Epithelial cell of prostate (primary cell): ENCODE results near the gene RIBC2.

Source experiments
- DNase-seq: peaks from one replicate; pipeline ENCODE4 v3.0.0-alpha.2; 2011; ENCODE audit warnings: low read depth, low spot score
- H3K27ac ChIP-seq: fragments of 450-650 bp; 2 replicates; pipeline ENCODE4 v1.5.1; 2017; ENCODE audit warnings: mild to moderate bottlenecking

Gene RIBC2

DNA sequence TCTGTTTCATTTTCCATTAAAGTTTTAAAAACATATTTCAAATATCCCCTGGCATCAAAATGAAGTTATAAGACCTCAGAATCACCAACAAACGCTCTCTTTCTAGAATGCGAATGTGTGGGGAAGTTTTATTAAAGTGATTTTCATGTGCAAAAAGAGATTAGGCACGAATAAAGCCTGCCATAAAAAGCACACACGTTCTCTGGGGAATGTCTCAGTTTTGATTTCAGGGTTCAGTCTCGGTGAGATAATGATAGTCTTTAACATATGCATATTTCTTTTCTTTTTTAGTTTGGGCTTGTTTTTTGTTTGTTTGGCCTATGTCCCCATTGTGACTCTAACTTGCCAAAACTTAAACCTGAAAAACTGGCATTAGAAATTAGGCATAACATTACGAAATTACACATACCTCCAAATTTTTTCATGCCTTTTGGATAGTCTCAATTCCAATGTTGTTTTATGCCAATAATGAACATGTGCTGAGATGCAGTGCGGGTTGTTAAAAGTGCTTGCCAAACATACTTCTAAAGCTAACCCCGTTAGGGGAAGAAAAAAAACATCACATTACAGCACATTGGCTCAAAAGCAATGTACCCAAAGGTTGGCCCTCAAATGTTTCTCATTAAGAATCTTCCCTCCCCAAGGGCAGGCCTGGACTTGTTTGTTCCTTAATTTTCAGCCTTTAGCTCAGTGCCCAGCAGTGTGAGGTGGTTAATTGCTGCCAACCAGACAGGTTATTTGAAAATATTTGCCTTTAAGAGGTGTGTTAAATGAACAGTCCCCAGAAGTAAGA, 56.0 kb downstream of the RIBC2 start:
- no peak for DNase-seq
- peak overlapping the region; percentile 54 for H3K27ac ChIP-seq

DNA sequence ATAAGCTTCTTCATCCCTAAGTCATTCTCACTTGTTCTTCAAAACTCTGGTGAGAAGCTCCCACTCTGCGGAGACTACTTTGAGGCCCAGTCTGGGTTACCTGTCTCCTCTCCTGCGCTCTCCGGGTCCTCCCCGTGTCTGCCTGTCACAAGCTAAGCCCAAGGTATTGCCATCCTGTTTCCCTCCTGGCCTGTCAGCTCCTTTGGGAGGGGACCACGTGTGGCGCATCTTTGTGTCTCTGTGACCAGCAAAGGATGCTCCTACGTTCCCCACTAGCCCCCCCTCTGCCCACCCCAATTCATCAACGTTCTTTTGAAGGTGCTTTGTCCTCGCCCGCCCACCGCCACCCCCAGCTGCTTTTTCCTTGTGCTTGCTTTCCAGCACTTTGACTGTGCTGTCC, 57.4 kb downstream of the RIBC2 start:
- DNase-seq = no peak
- no peak overlapping the region for H3K27ac ChIP-seq

DNA sequence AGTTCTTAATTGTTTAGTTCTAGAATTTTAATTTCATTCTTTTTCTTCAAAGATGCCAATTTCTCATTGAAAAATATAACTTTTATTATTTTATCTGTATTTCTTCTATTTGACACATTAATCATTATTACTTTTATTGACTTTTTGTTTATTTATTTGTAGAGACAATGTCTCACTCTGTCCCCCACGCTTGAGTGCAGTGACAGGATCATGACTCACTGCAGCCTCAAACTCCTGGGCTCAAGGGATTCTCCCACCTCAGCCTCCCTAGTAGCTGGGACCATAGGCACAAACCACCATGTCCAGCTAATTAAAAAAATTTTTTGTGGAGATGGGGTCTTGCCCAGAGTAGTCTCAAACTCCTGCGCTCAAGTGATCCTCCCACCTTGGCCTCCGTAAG, 58.9 kb downstream of the RIBC2 start:
- DNase-seq = no peak
- no peak overlapping the region for H3K27ac ChIP-seq

DNA sequence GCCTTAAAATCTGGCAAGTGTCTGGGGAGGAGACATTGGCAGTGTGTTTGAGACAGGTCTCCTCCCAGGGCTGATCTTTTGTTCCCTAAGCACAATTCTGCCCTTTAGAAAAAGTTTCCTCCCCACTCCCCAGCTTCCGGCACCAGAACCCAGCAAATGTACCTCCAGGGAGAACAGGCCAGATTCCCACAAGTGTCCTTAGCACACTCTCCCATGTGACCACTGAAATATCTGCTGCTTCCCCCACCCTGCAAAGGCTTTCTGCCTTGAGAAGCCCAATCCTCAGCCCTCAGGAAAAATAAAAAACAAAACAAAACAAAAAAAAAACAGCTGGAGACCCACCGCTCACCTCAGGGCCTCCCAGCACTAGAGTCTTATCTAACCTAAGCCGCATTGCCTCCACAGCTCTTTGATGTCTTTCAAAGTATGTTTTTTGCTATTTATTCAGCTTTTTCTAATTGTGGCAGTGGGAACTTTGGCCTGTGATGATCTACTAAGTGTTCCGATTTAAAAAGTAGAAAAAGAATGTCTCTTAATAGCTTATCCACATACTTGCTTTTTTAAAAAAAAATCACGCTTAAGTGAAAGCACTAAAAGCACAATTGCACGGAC, 60.2 kb downstream of the RIBC2 start:
- no peak for DNase-seq
- H3K27ac ChIP-seq = no peak overlapping the region

DNA sequence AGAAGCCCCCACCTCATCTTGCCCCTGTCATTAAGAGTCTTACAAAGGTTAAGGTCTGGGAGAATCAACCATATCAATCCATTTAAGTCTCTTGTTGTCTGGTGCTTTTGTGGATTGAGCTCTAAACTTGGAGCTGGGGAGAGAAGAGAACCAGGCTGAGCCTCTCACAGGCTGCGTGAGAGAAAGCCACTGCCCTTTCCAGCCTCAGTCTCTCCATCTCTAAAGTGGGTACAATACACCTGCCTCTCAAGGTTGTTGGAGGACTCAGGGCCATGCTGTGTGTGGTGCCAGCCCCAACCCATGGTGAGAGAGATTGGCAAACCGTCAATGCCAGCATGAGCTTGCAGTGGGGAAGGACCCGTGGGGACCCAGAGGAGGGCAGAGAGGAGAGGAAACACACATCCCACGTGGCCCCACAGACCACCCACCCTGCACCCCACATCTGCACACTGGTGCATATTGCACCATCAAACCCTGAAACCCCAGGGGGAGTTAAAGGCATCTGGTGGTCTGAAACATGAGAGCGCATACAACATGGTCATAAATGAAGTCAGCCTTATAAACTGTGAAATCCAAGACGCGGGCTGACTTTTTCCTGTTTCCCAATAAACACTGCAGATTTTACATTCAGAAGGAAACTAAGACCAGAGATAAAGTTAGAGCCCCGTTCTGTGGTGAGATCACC, 61.7 kb downstream of the RIBC2 start:
- DNase-seq = no peak
- no peak overlapping the region for H3K27ac ChIP-seq

DNA sequence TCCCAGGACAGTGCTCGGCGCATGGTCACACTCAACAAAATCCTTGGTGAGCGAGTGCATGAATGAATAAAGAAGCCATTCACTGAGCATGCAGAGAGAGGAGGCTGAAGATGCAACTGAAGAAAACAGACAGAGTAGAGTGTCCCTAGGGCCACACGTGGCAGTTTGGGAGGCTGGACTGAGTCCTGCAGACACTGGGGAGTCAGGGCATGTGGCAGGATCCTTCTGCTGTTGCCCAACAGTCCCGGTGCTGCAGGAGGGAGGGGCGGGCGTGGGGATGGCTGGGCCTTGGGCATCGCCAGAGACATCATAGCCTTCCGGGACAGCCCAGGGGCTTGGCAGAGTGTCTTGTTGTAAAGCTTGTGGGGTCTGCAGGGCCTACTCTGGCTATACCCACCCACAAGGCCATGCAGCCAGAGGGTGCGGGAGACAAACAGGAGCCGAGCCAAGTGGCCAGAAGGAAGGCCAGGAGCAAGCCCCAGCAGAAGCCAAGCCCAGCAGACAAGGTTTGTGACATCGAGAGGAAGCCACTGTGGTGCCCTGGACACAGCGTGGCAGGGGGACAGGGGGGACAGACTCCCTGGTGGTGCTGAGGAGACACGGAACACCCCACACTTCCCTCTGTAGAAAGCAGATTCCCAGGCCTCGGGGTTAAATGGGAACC, 62.5 kb downstream of the RIBC2 start:
- H3K27ac ChIP-seq = no peak overlapping the region
- no peak for DNase-seq

DNA sequence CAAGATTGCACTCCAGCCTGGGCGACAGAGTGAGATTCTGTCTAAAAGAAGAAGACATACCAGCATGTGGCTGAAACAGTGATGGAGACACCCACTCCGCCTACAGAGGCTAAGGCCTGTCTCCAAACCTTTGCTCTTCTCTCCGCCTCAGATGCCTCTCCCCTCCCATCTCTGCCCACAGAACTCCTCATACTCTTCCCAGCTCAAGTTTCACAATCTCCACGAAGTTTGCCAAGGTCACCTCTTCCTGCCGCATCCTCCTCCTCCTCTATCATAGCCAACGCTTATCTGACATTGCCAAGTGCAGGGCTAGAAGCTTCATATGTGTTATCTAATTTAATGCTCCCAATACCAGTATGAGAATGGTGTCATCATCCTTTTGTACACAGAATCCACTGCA, 63.3 kb downstream of the RIBC2 start:
- no peak overlapping the region for H3K27ac ChIP-seq
- DNase-seq = no peak

DNA sequence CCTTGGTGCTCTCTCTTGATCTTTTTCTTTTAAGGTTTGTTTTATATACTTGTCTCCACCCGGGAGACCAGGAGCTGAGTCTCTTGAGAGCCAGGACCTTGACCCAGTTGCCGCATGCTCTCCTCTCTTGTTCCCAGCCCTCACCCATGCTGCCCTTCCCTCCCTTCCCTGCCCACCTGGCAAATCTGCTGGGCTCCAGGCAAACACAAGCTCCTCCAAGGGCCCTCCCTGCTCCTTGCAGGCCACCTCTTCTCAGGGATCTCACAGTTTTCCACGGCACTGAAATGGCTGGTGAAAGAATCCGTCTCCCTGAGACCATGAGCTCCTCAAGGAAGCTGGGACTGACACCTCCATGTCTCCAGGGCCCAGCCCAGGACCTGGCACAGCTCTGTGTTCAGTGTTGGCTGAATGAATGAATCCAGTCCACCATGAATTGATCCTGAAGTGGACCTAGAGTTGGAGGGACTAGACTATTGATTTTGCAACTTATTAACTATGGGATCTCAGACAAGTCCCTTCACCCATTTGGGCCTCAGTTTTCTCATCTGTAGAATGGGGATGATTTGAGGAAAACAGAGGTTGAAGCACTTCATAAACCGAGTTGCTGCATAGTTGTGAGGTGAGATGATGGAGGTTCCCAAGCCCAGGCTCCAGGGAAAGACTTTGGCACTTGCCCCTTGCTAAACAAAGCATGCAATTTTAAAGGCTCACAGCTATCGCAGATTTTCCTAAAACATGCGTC, 64.0 kb downstream of the RIBC2 start:
- DNase-seq = no peak
- H3K27ac ChIP-seq = no peak overlapping the region

DNA sequence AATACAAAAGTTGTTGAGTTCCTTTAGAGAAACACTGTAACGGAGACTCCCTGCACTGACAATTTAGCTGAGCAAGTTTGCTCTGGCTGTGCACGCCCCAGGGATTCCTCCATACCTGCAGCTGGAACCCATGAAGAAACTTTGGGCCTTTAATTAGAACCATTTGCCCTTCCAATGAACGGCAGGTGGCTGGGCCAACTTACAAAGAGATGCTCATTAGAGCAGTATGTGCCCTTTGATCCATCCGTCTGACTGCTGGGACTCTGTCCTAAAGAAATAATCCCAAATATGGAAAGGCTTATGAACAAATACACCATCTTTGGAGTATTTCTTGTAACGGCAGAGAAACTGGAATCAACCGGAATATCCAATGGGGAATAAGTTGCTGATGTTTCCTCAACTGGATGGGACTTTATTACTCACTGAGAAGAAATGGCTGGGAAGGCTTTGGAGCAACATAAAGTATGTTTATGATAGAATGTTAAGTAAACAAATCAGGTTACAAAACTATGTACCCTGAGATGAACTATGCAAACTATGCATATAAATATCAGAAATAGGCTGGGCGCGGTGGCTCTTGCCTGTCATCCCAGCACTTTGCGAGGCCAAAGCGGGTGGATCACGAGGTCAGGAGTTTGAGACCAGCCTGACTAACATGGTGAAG, 64.7 kb downstream of the RIBC2 start:
- no peak for DNase-seq
- H3K27ac ChIP-seq = no peak overlapping the region

DNA sequence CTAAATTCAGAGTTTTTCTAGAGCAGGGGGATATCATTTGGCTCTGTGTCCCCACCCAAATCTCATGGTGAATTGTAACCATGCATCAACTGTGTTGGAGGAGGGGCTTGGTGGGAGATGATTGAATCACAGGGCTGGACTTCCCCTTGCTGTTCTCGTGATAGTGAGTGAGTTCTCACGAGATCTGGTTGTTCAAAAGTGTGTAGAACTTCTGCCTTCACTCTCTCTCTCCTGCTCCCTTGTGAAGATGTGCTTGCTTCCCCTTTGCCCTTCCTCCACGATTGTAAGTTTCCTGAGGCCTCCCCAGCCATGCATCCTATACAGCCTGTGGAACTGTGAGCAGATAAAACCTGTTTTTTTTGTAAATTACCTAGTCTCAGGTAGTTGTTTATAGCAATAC, 67.2 kb downstream of the RIBC2 start:
- H3K27ac ChIP-seq = no peak overlapping the region
- DNase-seq = no peak

DNA sequence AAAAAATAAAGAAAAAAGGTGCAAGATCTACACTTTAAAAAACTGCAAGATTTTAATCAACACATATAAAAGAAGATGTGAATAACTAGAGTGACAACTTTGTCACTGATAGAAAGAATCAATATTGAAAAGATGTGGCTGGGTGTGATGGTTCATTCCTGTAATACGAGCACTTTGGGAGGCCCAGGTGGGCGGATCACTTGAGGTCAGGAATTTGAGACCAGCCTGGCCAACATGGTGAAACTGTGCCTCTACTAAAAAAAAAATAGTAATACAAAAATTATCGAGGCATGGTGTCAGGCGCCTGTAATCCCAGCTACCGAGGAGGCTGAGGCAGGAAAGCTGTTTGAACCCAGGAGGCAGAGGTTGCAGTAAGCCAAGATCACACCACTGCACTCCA, 68.2 kb downstream of the RIBC2 start:
- no peak for DNase-seq
- H3K27ac ChIP-seq = no peak overlapping the region
